DMS79 treated with DMSO at 0.1 percent for 48 hours (cell line): ENCODE results near the gene PREX1.

Experiments
- DNase-seq: peaks from one replicate; lab custom pipeline; 2025; lab: John Stamatoyannopoulos, UW

Gene PREX1

DNA sequence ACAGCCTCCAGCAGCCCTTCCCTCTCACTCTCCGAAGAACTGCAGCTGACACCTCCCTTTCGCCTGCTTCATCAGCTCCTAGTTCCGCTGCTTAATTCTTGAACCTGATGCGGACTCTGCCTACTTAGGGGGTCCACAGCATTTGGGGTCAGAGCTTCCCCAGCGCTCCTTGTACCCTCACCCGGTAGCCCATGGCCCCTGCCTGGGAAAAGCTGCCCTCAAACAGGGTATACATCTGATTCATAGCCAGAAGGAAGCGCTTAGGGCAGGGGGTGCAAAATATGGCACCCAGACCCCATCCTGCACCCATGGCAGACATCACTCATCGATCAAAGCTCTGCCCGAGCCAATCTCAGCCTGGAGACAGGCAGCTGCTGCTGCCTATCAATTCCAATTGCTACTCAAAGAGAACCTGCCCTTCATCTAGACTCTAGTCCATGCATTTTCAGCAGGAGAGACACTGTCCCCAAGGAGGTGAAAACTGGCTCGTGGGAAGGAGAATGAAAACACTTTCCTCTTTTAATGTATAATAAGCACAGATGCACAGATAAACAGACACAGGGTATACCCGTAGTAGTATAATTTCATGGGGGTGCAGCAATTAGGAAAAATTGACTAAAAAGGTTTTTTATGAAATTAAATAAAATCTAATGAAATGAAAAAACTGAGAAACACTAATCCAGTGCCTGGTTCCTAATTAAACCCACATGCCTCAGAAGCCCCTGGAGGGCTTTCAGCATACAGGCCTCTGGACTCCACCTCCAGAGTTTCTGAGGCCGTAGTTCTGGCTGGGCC, 194.8 kb downstream of the PREX1 start:
- no peak for DNase-seq

DNA sequence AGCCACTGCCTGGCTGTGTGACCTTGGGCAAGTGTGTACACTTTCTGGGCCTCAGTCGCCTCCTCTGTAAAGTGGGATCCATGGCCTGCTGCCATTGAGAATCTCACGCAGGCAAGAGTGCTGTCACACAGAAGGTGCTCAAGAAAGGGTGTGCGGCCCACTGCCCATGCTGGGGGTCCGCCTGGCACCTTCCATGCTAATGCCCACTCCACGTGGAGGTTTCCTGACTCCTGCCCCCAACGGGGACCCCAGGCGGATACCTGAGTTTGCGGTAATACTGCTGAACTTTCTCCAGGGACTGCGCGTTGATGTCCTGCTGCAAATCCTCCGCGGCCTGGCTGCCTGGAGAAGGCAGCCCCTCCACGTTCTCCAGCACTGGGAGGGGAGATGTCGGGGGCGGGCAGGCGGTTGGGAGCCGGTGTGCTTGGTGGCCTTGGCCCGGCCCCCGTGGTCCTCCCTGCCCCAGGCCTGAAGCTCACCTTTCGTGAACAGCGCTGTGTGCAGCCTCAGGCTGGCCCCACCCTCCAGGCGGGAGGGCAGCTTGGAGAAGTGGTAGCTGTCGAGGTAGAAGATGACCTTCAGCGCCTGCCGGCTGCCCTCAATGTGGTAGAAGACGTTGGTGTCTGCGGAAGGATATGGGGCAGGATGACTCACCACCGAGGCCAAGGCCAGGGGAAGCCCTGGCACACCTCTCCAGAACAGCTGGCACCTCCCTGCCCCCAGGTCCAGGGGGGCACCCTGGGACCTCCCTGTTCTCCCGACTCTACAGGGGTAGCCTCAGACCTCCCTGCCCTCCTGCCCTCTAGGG, 195.6 kb downstream of the PREX1 start:
- DNase-seq, result no peak

GRCh38 chr20:48631114-48632016, 196.4 kb downstream of the PREX1 start:
- DNase-seq, result no peak

DNA sequence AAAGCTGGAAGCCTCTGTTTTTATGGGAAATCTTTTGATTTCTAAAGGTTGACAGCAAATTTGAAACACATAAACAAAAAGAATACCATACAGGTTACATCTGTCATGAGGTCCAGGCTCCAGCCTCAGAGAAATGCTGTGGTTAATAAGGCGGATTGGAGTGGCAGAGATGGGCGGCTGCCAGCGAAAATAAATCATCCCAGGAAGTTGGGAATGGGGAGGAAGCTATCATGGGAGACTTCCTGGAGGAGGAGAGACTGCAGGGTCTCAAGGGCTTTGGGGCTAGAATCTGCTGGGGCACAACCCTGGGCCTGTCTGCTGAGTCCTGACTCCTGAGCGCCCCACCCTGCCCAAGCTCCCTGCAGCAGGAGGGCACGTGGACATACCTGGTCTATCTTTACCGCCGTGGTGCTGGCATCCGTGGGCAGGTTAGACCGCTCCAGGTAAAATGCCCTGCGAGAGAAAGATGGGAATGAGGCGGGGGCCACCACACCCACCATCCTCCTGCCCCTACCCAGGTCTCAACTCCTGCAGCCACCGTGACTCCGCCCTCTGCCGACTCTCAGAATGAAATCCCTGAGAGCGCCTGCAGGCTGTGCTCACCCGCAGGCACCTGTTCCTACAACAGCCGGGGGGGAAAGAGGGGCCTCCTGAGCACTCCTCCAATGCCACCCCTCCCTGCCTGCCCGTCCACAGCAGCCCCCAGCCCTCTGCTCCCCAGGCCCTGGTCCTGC, 197.3 kb downstream of the PREX1 start:
- no peak for DNase-seq

GRCh38 chr20:48629960-48630315, 197.9 kb downstream of the PREX1 start:
- DNase-seq, result no peak

- DNase-seq, result no peak
Observed at GRCh38 chr20:48629069-48629959, 198.5 kb downstream of the PREX1 start.

DNA sequence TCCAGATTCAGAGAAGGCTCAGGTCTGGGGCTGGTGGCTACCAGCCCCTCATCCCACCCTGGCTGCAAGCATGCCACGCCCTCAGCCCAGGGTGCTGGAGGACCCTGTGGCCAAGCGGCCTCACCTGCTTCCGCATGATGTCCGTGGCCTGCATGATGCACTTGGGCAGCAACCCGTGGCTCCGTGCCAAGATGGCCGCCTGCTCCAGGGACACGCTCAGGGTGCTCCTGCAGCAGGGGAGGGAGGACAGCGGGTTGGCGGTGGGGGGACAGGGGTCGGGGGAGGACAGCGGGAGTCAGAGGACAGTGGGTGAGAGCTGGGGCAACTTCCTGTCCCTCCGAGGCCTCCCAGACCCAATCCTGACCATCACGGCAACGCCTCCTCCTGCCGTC, 200.1 kb downstream of the PREX1 start:
- no peak for DNase-seq

DNA sequence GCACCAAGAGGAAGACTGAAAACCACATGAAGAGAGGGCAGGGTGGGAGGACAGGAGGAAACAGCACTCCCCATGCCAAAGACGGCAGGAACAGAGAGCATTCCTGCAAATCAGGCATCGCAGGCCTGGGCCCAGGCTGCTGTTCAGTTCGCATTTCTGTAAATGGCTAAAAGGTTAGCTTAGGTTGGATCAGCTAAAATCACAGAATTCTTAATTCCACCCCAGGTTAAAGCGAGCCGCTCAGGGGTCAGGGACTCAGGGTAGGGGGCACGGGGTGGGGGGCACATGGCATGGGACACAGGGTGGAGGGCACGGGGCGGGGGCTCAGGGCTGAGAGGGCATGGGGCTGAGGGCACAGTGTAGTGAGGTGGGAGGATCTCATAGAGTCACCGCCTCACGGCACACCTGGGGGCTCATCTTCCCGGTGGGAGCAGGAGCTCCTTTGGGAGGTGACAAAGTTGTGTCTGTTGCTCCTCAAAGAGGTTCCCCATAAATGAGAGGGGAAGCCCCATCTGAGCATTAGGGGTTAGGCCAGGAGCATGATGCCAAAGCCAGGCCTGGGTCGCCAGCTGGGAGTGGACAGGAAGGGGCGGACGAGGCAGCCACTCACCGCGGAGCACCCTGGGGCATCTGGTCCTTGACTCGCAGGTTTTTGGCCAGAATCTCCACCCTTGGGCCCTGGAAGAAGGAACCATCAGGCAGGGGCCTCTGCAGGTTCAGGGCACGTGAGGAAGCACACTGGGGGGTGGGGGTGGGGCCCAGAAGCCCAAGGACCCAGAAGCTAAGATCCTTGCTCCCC, 200.7 kb downstream of the PREX1 start:
- no peak for DNase-seq

DNA sequence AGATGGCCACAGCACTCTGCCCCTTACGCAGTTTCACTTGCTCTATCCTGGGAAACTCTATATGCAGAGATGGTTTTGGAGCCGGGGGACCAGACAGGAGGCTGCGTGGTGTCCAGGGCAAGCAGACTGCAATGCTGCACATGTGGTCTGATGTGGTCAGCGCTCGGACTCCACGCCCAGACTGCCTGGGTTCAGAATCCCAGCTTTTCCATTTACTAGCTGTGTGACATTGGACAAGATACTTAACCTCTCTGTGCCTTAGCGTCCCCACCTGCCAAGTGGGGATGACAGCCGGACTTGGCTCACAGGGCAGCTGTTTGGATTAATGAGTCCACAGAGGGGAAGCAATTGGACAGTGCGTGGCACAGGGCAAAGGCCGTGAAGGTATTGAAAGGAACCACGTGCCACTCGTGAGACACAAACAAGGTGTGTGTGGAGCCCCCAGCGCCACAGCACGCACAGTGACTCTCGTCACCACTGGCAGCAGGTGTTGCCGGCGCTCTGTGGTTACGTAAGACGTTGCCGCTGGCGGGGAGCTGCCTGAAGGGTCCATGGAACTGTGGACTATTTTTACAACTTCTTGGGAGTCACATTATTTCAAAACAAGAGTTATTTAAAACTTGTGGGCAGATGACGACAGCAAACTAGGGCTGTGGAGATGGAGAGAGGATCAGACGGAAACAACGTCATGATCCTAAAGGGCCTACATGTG, 201.4 kb downstream of the PREX1 start:
- no peak for DNase-seq

GRCh38 chr20:48625136-48625900, 202.5 kb downstream of the PREX1 start:
- DNase-seq, result no peak

- no peak for DNase-seq
Observed at GRCh38 chr20:48624315-48625020, 203.3 kb downstream of the PREX1 start.

GRCh38 chr20:48623906-48624265, 203.9 kb downstream of the PREX1 start:
- DNase-seq, result no peak

DNA sequence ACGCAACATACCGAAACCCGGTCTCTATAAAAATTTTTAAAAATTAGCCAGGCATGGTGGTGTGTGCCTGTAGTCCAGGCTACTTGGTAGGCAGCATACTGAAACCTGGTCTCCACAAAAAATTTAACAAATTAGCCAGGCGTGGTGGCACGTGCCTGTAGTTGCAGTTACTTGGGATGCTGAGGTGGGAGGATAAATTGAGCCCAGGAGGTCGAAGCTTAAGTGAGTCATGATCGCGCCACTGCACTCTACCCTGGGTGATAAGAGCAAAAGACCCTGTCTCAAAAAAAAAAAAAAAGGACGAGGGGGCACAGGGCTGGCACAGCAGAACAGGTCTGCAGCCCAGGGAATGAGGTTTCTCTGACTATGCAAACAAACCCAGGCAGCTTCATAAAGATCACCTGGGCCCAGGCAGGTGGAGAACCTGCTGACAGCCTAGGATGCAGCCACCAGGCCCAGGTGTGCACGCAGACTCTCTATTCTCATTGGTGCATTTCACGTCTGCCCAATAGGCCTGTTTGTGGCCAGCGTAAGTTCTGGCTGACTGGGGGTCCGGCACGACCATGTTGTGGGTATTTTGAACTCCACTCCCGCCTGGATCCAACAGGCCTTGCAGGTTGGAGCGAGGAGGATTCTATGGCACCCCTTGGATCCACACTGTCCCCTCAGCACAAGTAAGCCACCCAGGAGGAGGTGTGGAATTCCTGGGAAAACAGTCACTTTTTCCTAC, 204.5 kb downstream of the PREX1 start:
- DNase-seq, result no peak

- no peak for DNase-seq
Observed at GRCh38 chr20:48622421-48622820, 205.4 kb downstream of the PREX1 start.

DNA sequence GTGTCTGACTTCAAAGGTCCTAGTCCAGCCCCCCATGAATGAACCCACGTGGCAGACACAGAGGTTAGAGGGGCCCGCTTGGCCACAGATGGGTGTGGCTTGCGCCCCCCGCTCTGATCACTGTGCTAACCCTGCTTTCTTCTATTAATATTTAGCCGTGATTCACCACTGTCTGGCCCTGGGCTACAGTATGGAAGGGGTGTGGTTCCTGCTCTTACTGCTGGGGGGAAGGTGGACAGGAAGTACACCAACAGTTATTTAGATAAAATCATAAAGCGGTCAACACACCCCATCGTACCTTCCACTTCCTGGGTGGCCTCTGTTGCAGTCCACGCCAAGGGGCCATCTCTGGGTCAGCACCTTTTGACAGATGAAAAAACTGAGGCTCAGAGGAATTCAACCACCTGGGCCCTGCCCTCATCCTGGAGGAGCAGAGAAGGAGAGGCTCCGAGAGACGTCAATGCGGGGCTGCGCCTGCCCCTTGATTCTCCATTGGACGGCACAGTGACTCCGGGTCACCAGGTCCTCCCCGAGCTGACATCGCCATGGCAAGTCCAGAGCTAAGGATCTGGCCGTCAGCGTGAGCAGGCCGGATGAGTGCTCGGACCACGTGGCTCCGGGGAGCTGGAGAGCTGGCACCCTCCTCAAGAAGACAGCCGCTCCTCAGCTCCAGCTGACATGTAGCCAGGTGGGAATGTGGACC, 206.3 kb downstream of the PREX1 start:
- no peak for DNase-seq
